Renal cortical epithelial cell (primary cell): Measurements from ENCODE around the gene GLG1. TPM values are rescaled to one million over a fixed set of nuclear protein-coding genes. Genes with fewer than 3 reads are reported as not detected.
"Not testable (repeated sequence)": the region's sequence is repeated elsewhere in the genome, so short reads cannot be mapped to it uniquely, and the experiment has no call there.

Experiments
- DNase-seq: peaks from one replicate; pipeline ENCODE4 v3.0.0-alpha.2; 2011; ENCODE audit warnings: low read depth
- total RNA-seq: library from RNA; depleted of rRNA; stranded (reverse); fragments of >200 nt; gene quantifications from 2 replicates; pipeline ENCODE4 v1.2.3, GENCODE V29; 2014

Gene GLG1
- total RNA-seq, 1 donor from 2014 or later = 232 TPM

GRCh38 chr16:74409185-74409981, 197.5 kb downstream of the GLG1 start:
- not testable (repeated sequence) for DNase-seq

DNA sequence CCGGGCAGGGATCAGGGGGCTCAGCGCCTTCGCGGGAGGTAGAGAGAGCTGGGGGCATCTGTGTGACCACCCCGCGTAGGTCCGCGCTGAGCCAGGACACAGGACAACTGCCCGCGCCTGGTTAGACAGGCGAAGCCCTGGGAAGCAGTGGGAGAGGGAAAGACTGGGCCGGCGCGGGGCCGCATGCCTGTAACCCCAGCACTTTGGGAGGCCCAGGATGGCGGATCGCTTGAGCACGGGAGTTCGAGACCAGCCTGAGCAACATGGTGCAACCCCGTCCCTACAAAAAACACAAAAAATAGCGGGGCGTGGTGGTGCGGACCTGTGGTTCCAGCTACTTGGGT, 199.6 kb downstream of the GLG1 start:
- not testable (repeated sequence) for DNase-seq

- DNase-seq = not testable (repeated sequence)
Measured at GRCh38 chr16:74406600-74407361, 200.1 kb downstream of the GLG1 start.

DNA sequence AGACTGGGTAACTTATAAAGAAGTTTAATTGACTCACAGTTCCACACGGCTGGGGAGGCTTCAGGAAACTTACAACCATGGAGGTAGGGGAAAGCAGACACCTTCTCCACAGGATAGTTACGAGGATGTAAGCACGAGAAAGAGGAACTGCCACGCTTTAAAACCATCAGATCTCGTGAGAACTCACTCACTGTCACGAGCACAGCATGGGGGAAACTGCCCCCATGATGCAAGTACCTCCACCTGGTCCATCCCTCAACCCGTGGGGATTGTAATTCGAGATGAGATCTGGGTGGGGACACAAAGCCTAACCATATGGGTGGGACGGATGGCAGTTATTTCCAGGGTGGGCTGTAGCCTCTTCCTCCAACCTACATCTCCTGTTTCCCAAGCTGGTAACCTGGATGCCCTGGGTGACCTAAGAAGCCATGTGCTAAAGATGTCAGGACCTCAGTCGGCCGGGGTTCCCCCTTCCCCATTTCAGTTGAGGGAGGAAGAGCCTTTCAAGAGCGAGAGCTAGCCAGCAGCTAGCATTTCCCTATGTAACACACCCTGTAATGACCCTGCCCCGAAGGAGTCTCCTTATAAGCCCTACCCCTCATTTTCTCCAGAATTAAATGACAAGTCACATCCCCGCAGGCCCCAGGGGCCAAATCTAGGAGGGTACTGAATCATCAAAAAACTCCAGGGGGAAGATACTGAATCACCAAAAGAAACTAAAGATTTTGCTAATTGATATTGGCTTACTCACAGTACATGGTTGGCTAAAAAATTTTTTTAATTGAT, 202.6 kb downstream of the GLG1 start:
- not testable (repeated sequence) for DNase-seq

DNA sequence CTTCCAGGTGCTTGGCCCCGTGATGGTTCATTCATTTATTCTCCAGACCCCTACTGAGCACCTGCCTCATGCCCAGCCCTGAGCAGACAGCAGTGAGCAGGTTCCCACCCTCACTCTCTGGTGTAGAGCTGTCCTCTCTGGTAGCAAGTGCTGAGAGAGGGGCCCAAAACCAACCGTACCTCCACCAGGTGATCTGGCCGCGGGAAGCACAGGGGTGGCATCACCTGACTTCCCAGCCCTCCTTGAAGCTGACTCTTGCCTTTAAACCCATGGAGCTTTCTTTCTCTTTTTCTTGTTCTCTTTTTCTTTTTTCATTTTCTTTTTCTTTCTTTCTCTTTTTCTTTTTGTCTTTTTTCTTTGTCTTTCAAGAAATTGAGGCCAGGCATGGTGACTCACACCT, 206.7 kb downstream of the GLG1 start:
- DNase-seq = not testable (repeated sequence)

DNA sequence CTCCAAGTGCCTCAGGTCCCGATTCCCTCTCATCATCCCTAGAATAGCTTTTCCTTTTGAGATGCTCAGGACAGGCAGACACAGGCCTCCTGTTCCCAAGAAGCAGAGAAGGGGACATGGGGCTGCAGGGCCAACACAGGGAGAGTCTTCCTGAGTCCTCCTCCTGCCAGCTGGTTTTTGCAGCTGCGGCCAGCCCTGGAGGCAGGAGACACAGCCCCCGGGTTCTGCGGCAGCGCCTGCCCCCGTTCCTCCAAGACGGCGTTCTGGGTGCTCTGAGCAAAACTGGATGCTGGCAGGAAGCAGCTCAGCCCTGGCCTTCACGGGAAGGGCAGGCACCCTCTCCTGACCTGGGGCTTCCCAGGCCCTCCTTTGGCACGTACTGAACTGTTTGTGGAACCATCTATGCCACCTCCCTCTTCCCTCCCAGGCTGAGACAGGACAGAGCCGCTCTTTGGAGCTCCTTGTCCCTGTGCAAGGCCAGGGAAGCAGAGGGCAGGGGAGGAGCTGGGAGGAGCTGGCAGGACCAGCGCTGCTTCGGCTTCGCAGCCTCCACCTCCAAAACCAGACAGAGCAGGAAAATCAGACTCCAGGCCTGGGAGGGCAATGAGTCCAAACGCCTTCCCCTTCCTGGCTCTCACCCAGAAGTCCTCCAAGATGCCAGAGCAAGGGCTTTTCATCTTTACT, 208.6 kb downstream of the GLG1 start:
- not testable (repeated sequence) for DNase-seq

Other genes with a start within 250 kb of the GLG1 start
- 0.20 TPM in 1 of 2 replicates, not detected in the other for gene NPIPB15, start 230.8 kb downstream of the GLG1 start, total RNA-seq
- 1.9 and 10.2 TPM in 2 replicates for gene CLEC18B, start 185.6 kb downstream of the GLG1 start, total RNA-seq
- gene RFWD3, start 59.8 kb upstream of the GLG1 start, total RNA-seq = 26.1 and 28.5 TPM in 2 replicates
- 11.8 and 19.8 TPM in 2 replicates for gene MLKL, start 93.7 kb upstream of the GLG1 start, total RNA-seq
- gene FA2H, start 167.7 kb upstream of the GLG1 start, total RNA-seq = 0.20 and 1.7 TPM in 2 replicates